Natural killer cell (primary cell): ENCODE measurements around the gene SIPA1L3. TPM values are rescaled to one million over a fixed set of nuclear protein-coding genes. Genes with fewer than 3 reads are reported as not detected.

Experiments used
- ATAC-seq, 3 donors: fragments of 150-1000 bp in 2 of 3; fragments of 200-7000 bp in 1 of 3; cut with Tn5 transposase; 1 replicate in 1 of 3; 2 replicates in 2 of 3; pipeline ENCODE4 v1.10.0; 2021; ENCODE audit warnings: mild to moderate bottlenecking in 2 of 3, moderate library complexity in 2 of 3
- DNase-seq, 2 donors: peaks; one replicate each; pipeline versions ENCODE4 v3.0.0 to v3.0.0-alpha.2; 2013 to 2021; ENCODE audit warnings: mixed read lengths in 1 of 2
- H3K27ac ChIP-seq: one replicate; pipeline ENCODE4 v1.5.1; 2013; ENCODE audit warnings: mild to moderate bottlenecking, low read length
- H3K27me3 ChIP-seq: one replicate; pipeline ENCODE4 v1.6.1; 2013; ENCODE audit warnings: low read length; ENCODE audit not compliant: control insufficient read depth, insufficient read depth
- H3K36me3 ChIP-seq: one replicate; pipeline ENCODE4 v1.6.1; 2013; ENCODE audit warnings: low read length; ENCODE audit not compliant: control insufficient read depth, insufficient read depth
- H3K4me1 ChIP-seq: one replicate; pipeline ENCODE4 v1.6.1; 2013; ENCODE audit warnings: low read length; ENCODE audit not compliant: control insufficient read depth, insufficient read depth
- H3K4me3 ChIP-seq: one replicate; pipeline ENCODE4 v1.5.1; 2013; ENCODE audit warnings: low read length
- H3K9me3 ChIP-seq: one replicate; pipeline ENCODE4 v1.6.1; 2013; ENCODE audit warnings: low read length; ENCODE audit not compliant: control insufficient read depth, insufficient read depth
- H3K27ac Mint-ChIP-seq, 2 donors: one replicate each; pipeline ENCODE4 v1.8.0; 2022; ENCODE audit warnings: mild to moderate bottlenecking in 2 of 2, mixed read lengths in 2 of 2, moderate library complexity in 1 of 2
- H3K27me3 Mint-ChIP-seq, 2 donors: one replicate each; pipeline ENCODE4 v1.8.0; 2022; ENCODE audit warnings: low read depth in 2 of 2, mixed read lengths in 2 of 2
- H3K36me3 Mint-ChIP-seq: one replicate; pipeline ENCODE4 v1.8.0; 2022; ENCODE audit warnings: mixed read lengths
- H3K4me1 Mint-ChIP-seq, 2 donors: one replicate each; pipeline ENCODE4 v1.8.0; 2022; ENCODE audit warnings: mixed read lengths in 2 of 2
- H3K4me3 Mint-ChIP-seq: one replicate; pipeline ENCODE4 v1.8.0; 2022; ENCODE audit warnings: mild to moderate bottlenecking, moderate library complexity, mixed read lengths
- H3K9me3 Mint-ChIP-seq, 2 donors: one replicate each; pipeline ENCODE4 v1.8.0; 2022; ENCODE audit warnings: mixed read lengths in 2 of 2
- CTCF ChIP-seq: fragments of 200-600 bp; IDR thresholded peaks from one replicate; pipeline ENCODE4 v1.8.0; 2022; ENCODE audit warnings: antibody characterized with exemption
- WGBS: methylation state at CpG from one replicate; pipeline ENCODE4 v1.1.7; 2013; ENCODE audit warnings: missing lambda C conversion rate; ENCODE audit not compliant: insufficient coverage; 5-methylcytosine and 5-hydroxymethylcytosine counted together
- intact Hi-C: fragments of 100-400 bp; cut with micrococcal nuclease; formaldehyde crosslinking; loops from one replicate; pipeline ENCODE4 v1.14.2; 2022
- total RNA-seq, 4 donors: library from RNA; stranded (reverse); fragments of 120-200 nt in 1 of 4; gene quantifications; one replicate each; pipeline versions ENCODE4 v1.2.3 to v1.2.4, GENCODE V29; 2013 to 2022

Gene SIPA1L3
- total RNA-seq, 3 donors from 2014 or later (not counting 1 experiment from before 2014, with no cell fraction given): 34.4 to 35.8 (median 35.4) TPM

GRCh38 chr19:37953171-37953917 lies 46.3 kb downstream of the SIPA1L3 start:
- Mint-ChIP-seq H3K4me3 (no peak overlapping the region), H3K27me3 (no peaks in the 10 kb centered on the region), H3K4me1 (peaks cover 6 to 10% of the 10 kb centered on the region in 2 donors), H3K27ac (no peak overlapping the region), H3K9me3 (no peaks in the 10 kb centered on the region), H3K36me3 (no peaks in the 10 kb centered on the region)
- ATAC-seq (no peak), DNase-seq (no peak)
- Histone ChIP-seq H3K36me3 (no peaks in the 10 kb centered on the region), H3K4me3 (no peak overlapping the region), H3K9me3 (no peaks in the 10 kb centered on the region), H3K27me3 (no peaks in the 10 kb centered on the region), H3K27ac (no peak overlapping the region), H3K4me1 (peaks cover 4% of the 10 kb centered on the region)
- WGBS: 92% methylated on average over 11 of the region's 11 CpGs
- no peak for TF ChIP-seq CTCF
- intact Hi-C loops: no loop called here

- H3K4me1 Mint-ChIP-seq: peaks cover 6 to 10% of the 10 kb centered on the region in 2 donors
- H3K36me3 Mint-ChIP-seq: no peaks in the 10 kb centered on the region
- no peak for TF ChIP-seq CTCF
- H3K36me3 ChIP-seq: no peaks in the 10 kb centered on the region
- no peak overlapping the region for H3K27ac Mint-ChIP-seq
- no peaks in the 10 kb centered on the region for H3K9me3 ChIP-seq
- no peak overlapping the region for H3K4me3 ChIP-seq
- intact Hi-C loops: no loop called here
- no peak overlapping the region for H3K4me3 Mint-ChIP-seq
- H3K27me3 Mint-ChIP-seq: no peaks in the 10 kb centered on the region
- H3K4me1 ChIP-seq: peaks cover 4% of the 10 kb centered on the region
- no peaks in the 10 kb centered on the region for H3K27me3 ChIP-seq
- ATAC-seq (no peak), DNase-seq (no peak)
- no peaks in the 10 kb centered on the region for H3K9me3 Mint-ChIP-seq
- no peak overlapping the region for H3K27ac ChIP-seq
- WGBS: no CpG with 5 or more reads among the region's 1 CpG
Measured at GRCh38 chr19:37953918-37954303, 46.9 kb downstream of the SIPA1L3 start.

- H3K36me3 Mint-ChIP-seq: no peaks in the 10 kb centered on the region
- H3K27ac Mint-ChIP-seq: no peak overlapping the region
- Histone ChIP-seq H3K4me1 (peaks cover 4% of the 10 kb centered on the region), H3K27ac (no peak overlapping the region), H3K36me3 (no peaks in the 10 kb centered on the region), H3K27me3 (no peaks in the 10 kb centered on the region), H3K4me3 (no peak overlapping the region), H3K9me3 (no peaks in the 10 kb centered on the region)
- WGBS: 81% methylated on average over 10 of the region's 10 CpGs
- ATAC-seq: no peak
- no peaks in the 10 kb centered on the region for H3K27me3 Mint-ChIP-seq
- intact Hi-C loops: no loop called here
- H3K4me1 Mint-ChIP-seq: peaks cover 12 to 16% of the 10 kb centered on the region in 2 donors
- H3K9me3 Mint-ChIP-seq: no peaks in the 10 kb centered on the region
- DNase-seq: no peak
- no peak overlapping the region for H3K4me3 Mint-ChIP-seq
- no peak for TF ChIP-seq CTCF
Measured at GRCh38 chr19:37954421-37954874, 47.4 kb downstream of the SIPA1L3 start.

GRCh38 chr19:37955986-37956385 lies 49.0 kb downstream of the SIPA1L3 start:
- TF ChIP-seq CTCF: no peak
- intact Hi-C loops: no loop called here
- Histone ChIP-seq H3K36me3 (no peaks in the 10 kb centered on the region), H3K4me1 (no peaks in the 10 kb centered on the region), H3K4me3 (no peak overlapping the region), H3K27me3 (no peaks in the 10 kb centered on the region), H3K27ac (no peak overlapping the region), H3K9me3 (peaks cover 4% of the 10 kb centered on the region)
- ATAC-seq (no peak), DNase-seq (no peak)
- H3K36me3 Mint-ChIP-seq: no peaks in the 10 kb centered on the region
- H3K9me3 Mint-ChIP-seq: no peaks in the 10 kb centered on the region
- H3K4me3 Mint-ChIP-seq: no peak overlapping the region
- H3K27ac Mint-ChIP-seq: no peak overlapping the region
- peaks cover 14 to 19% of the 10 kb centered on the region in 2 donors for H3K4me1 Mint-ChIP-seq
- H3K27me3 Mint-ChIP-seq: no peaks in the 10 kb centered on the region
- WGBS: 88% methylated on average over 6 of the region's 8 CpGs
